ENCODE results near the gene PRDX3.

Gene PRDX3

DNA sequence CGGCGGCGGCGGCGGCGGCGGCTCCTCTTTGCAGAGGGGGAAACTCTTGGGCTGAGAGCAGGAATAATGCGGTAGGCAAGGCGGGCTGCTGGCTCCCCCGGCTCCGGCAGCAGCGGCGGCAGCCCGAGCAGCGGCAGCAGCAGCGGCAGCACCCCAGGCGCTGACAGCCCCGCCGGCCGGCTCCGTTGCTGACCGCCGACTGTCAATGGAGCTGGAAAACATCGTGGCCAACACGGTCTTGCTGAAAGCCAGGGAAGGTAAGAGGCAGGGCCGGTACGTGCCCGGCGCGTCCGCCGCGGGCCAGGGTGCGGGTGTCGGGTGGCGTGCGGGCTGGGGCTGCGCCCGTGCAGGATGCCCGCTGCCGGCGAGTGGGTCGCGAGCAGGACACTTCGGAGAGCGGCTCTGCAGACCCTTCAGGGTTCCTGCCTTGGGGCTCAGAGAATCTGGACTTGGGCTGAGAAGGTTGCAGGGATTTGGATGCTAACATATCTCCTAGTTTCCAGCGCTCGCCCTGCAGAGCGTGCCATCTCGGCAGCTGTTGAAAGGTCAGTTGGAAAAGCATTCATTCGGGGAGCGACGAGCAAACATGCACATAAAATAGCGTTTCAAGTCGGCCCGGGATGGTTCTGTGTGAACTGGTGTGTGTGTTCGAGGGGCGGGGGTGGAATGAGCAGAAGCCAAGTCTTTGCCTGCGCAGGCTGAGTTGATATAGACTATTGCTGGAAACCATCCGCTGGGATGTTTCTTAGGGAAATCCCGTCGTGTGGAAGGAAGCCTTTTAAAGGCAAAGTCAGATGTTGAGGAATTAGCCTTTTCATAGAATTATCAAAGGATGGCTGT, 29.3 kb upstream of the PRDX3 start:
- ChIA-PET POLR2A (interaction anchor here (1.1 to 1.2 kb wide), 2 partner anchors 102 to 310 kb away, joined by 3 to 6 read pairs; no protein-coding TSS in a partner anchor), CTCF (interaction anchor here (0.6 to 15.5 kb wide), 49 partner anchors 8 to 395 kb away, joined by 3 to 211 read pairs (median 6); partner anchors contain the start of gene RGS10)
- DNase-seq (ENCODE audit: extremely low spot score), result no peak
- TF ChIP-seq, protein P1, sequence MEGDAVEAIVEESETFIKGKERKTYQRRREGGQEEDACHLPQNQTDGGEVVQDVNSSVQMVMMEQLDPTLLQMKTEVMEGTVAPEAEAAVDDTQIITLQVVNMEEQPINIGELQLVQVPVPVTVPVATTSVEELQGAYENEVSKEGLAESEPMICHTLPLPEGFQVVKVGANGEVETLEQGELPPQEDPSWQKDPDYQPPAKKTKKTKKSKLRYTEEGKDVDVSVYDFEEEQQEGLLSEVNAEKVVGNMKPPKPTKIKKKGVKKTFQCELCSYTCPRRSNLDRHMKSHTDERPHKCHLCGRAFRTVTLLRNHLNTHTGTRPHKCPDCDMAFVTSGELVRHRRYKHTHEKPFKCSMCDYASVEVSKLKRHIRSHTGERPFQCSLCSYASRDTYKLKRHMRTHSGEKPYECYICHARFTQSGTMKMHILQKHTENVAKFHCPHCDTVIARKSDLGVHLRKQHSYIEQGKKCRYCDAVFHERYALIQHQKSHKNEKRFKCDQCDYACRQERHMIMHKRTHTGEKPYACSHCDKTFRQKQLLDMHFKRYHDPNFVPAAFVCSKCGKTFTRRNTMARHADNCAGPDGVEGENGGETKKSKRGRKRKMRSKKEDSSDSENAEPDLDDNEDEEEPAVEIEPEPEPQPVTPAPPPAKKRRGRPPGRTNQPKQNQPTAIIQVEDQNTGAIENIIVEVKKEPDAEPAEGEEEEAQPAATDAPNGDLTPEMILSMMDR (IDR thresholded peaks at IDR 0.05; ENCODE audit: control extremely low read depth, extremely low read depth, low read depth, missing control alignments), result no peak

DNA sequence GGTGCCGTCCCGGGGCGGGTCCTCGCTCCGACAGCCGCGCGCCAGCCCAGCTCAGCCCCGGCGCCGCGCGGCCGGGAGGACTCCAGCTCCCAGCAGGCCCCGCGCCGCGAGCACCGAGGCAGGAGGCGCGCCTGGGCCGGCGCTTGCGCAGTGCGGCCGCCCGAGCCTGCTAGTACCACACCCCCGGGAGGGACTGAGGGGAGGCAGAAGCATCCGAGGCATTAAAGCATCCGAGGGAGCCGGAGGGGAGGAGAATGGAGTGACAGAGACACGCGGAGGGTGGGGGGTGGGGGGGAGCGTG, 28.7 kb upstream of the PRDX3 start, which contains the start of gene GRK5:
Gene GRK5, plus strand, starts transcription at position 206 of the 301 bp plus-strand sequence. CDS start 347 bp downstream, outside the sequence.
- ChIA-PET CTCF (interaction anchor here (0.7 to 15.5 kb wide), 51 partner anchors 9 to 411 kb away, joined by 3 to 211 read pairs (median 5); partner anchors contain the start of gene RGS10), POLR2A (interaction anchor here (0.6 to 1.1 kb wide), 8 partner anchors 8 to 310 kb away, joined by 3 to 6 read pairs (median 4); no protein-coding TSS in a partner anchor)
- peak; percentile 97 for DNase-seq (ENCODE audit: extremely low spot score)
- TF ChIP-seq, protein P1 (IDR thresholded peaks at IDR 0.05; ENCODE audit: control extremely low read depth, extremely low read depth, low read depth, missing control alignments), result no peak

GRCh38 chr10:119206603-119207365, 28.2 kb upstream of the PRDX3 start:
- ChIA-PET POLR2A (interaction anchor here (0.6 to 1.0 kb wide), 7 partner anchors 9 to 189 kb away, joined by 3 to 6 read pairs (median 4); no protein-coding TSS in a partner anchor), CTCF (interaction anchor here (0.6 to 15.5 kb wide), 69 partner anchors 10 to 412 kb away, joined by 3 to 211 read pairs (median 4); partner anchors contain the start of gene RGS10)
- TF ChIP-seq, protein P1 (IDR thresholded peaks at IDR 0.05; ENCODE audit: control extremely low read depth, extremely low read depth, low read depth, missing control alignments), result peak; percentile 92
- DNase-seq (ENCODE audit: extremely low spot score), result peak; percentile 85

DNA sequence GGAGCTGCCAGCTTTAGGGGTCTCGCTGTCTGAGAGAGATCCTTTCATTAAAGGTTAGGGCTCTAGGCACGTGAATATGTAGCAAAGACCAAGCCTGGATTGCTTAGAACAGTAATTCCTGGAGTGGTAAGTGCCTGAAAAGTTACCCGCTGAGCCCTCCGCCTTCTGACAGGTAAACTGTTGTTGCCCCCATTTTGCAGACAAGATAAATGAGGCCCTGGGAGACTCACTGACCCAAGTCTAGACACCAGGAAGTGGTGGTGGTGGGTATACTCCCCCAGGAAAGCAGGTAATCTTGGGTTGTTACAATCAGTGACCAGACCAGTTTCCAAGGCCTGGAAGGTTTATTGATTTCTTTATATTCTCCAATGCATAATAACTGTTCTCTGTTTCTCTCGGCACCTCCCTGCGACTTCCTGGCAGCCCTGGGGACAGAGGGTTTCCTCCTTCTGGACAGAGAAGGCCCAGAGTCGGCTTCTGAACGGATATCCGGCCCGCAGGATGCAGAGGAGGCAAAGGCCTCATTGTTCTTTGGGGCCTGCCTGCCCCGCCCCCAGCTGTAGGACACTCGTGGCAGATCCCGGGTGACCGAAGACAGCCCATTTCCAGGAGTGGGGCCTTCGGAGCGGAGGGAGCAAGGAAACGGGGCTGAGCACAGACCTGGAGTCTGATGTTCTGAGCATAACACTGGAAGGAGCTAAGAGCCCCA, 27.4 kb upstream of the PRDX3 start:
- DNase-seq (ENCODE audit: extremely low spot score), result peak; percentile 71
- ChIA-PET CTCF (interaction anchor here (0.6 to 15.5 kb wide), 56 partner anchors 10 to 413 kb away, joined by 3 to 211 read pairs (median 5); partner anchors contain the start of gene RGS10), POLR2A (interaction anchor here (1.0 kb wide), 1 partner anchor 190 kb away, joined by 3 read pairs; no protein-coding TSS in a partner anchor)
- TF ChIP-seq, protein P1 (IDR thresholded peaks at IDR 0.05; ENCODE audit: control extremely low read depth, extremely low read depth, low read depth, missing control alignments), result no peak

DNA sequence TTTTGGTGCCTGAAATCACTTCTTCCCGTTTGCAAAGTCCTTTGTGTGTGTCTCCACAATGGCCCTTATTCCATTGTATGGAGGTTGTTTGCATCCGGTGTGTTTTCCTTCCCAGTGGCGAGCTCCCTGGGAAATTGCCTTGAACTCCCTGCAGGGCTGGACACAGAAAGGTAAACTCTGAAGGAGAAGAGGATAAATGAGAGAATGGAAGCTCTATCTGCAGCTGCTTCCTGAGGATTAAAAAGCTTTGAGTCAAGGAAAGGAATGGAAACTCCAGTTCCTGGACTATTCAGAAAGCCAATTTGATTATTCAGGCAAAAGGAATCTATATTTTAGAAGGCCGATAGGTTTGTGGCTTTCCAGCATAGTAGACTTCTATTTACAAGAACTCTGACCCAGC, 24.4 kb upstream of the PRDX3 start:
- CTCF ChIA-PET, result interaction anchor here (1.0 to 15.5 kb wide), 7 partner anchors 9 to 341 kb away, joined by 3 to 211 read pairs (median 7); partner anchors contain the start of gene RGS10
- TF ChIP-seq, protein P1 (IDR thresholded peaks at IDR 0.05; ENCODE audit: control extremely low read depth, extremely low read depth, low read depth, missing control alignments), result no peak
- no peak for DNase-seq (ENCODE audit: extremely low spot score)
- POLR2A ChIA-PET, result no interaction called here

All from GM10248 (cell line).